Nephron progenitor cell (in vitro differentiated cells): ENCODE data around the gene FHL1.

ENCODE experiments used
- DNase-seq: peaks from one replicate; pipeline ENCODE4 v3.0.0; 2021
- H3K27ac Mint-ChIP-seq: 2 replicates; pipeline ENCODE4 v1.8.0; 2021; ENCODE audit warnings: mild to moderate bottlenecking, moderate library complexity, mixed read lengths
- H3K27me3 Mint-ChIP-seq: 2 replicates; pipeline ENCODE4 v1.8.0; 2021; ENCODE audit warnings: mild to moderate bottlenecking, low read depth, mixed read lengths; ENCODE audit not compliant: poor library complexity
- H3K36me3 Mint-ChIP-seq: 2 replicates; pipeline ENCODE4 v1.8.0; 2021; ENCODE audit warnings: low read depth, mixed read lengths
- H3K4me1 Mint-ChIP-seq: 2 replicates; pipeline ENCODE4 v1.8.0; 2021; ENCODE audit warnings: mixed read lengths
- H3K4me3 Mint-ChIP-seq: 2 replicates; pipeline ENCODE4 v1.8.0; 2021; ENCODE audit warnings: mild to moderate bottlenecking, moderate library complexity, mixed read lengths
- H3K9me3 Mint-ChIP-seq: 2 replicates; pipeline ENCODE4 v1.8.0; 2021; ENCODE audit warnings: mild to moderate bottlenecking, moderate library complexity, mixed read lengths
- TF ChIP-seq, protein P1 (sequence below): fragments of 200-600 bp; sonication (generic); IDR thresholded peaks from 2 replicates; pipeline ENCODE4 v1.5.0; 2021; ENCODE audit warnings: antibody characterized with exemption

The FHL1 gene

DNA sequence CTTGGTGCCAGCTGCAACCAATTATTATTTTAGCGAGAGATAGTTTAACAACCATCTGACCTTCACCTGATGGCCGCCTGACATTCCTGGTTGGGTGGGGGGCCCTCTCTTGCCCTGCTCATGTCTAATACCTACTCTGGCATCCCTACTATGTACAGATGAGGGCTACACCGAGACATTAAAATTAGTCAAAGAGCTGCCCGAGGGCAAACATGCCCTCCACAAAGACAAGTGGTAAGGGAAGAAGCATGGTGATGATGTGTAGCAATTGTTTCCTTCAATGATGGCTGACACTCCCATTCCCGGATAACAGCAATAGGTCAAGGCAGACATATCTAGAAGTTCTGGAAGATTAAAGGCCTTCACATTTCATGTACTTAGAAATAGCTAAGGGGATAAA is 54.3 kb downstream of the FHL1 start:
- TF ChIP-seq, protein P1, sequence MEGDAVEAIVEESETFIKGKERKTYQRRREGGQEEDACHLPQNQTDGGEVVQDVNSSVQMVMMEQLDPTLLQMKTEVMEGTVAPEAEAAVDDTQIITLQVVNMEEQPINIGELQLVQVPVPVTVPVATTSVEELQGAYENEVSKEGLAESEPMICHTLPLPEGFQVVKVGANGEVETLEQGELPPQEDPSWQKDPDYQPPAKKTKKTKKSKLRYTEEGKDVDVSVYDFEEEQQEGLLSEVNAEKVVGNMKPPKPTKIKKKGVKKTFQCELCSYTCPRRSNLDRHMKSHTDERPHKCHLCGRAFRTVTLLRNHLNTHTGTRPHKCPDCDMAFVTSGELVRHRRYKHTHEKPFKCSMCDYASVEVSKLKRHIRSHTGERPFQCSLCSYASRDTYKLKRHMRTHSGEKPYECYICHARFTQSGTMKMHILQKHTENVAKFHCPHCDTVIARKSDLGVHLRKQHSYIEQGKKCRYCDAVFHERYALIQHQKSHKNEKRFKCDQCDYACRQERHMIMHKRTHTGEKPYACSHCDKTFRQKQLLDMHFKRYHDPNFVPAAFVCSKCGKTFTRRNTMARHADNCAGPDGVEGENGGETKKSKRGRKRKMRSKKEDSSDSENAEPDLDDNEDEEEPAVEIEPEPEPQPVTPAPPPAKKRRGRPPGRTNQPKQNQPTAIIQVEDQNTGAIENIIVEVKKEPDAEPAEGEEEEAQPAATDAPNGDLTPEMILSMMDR, result no peak

GRCh38 chrX:136202889-136203288 is 55.6 kb downstream of the FHL1 start:
- peaks cover 6% of the 10 kb centered on the region for H3K27me3 Mint-ChIP-seq

More for the DNA sequence above, 54.3 kb downstream of the FHL1 start:
- no peak for DNase-seq
- Mint-ChIP-seq H3K36me3 (no peaks in the 10 kb centered on the region), H3K4me3 (no peak overlapping the region), H3K9me3 (peaks cover 16% of the 10 kb centered on the region), H3K27me3 (peaks cover 6% of the 10 kb centered on the region), H3K27ac (no peak overlapping the region), H3K4me1 (peaks cover 16% of the 10 kb centered on the region)

GRCh38 chrX:136203438-136203837 is 56.1 kb downstream of the FHL1 start:
- Mint-ChIP-seq H3K27me3 (peaks cover 6% of the 10 kb centered on the region), H3K4me1 (peaks cover 16% of the 10 kb centered on the region), H3K36me3 (peaks cover 7% of the 10 kb centered on the region), H3K27ac (no peak overlapping the region), H3K4me3 (no peak overlapping the region), H3K9me3 (peaks cover 19% of the 10 kb centered on the region)
- TF ChIP-seq, protein P1, result no peak
- DNase-seq, result no peak

More at GRCh38 chrX:136202889-136203288, 55.6 kb downstream of the FHL1 start:
- peaks cover 7% of the 10 kb centered on the region for H3K36me3 Mint-ChIP-seq
- no peak for DNase-seq
- H3K4me3 Mint-ChIP-seq, result no peak overlapping the region
- TF ChIP-seq, protein P1, result no peak
- H3K9me3 Mint-ChIP-seq, result peaks cover 24% of the 10 kb centered on the region
- no peak overlapping the region for H3K27ac Mint-ChIP-seq
- H3K4me1 Mint-ChIP-seq, result peaks cover 16% of the 10 kb centered on the region

- DNase-seq, result no peak
- Mint-ChIP-seq H3K27ac (no peak overlapping the region), H3K9me3 (peaks cover 19% of the 10 kb centered on the region), H3K27me3 (peaks cover 6% of the 10 kb centered on the region), H3K4me3 (no peak overlapping the region), H3K36me3 (peaks cover 7% of the 10 kb centered on the region), H3K4me1 (peaks cover 16% of the 10 kb centered on the region)
- TF ChIP-seq, protein P1, result no peak
These were observed 56.6 kb downstream of the FHL1 start for GRCh38 chrX:136203951-136204350.

GRCh38 chrX:136204571-136204970 is 57.2 kb downstream of the FHL1 start:
- Mint-ChIP-seq H3K36me3 (peaks cover 11% of the 10 kb centered on the region), H3K27ac (no peak overlapping the region), H3K9me3 (peaks cover 19% of the 10 kb centered on the region), H3K4me1 (peaks cover 20% of the 10 kb centered on the region), H3K4me3 (no peak overlapping the region), H3K27me3 (peaks cover 6% of the 10 kb centered on the region)
- TF ChIP-seq, protein P1, result no peak
- no peak for DNase-seq

DNA sequence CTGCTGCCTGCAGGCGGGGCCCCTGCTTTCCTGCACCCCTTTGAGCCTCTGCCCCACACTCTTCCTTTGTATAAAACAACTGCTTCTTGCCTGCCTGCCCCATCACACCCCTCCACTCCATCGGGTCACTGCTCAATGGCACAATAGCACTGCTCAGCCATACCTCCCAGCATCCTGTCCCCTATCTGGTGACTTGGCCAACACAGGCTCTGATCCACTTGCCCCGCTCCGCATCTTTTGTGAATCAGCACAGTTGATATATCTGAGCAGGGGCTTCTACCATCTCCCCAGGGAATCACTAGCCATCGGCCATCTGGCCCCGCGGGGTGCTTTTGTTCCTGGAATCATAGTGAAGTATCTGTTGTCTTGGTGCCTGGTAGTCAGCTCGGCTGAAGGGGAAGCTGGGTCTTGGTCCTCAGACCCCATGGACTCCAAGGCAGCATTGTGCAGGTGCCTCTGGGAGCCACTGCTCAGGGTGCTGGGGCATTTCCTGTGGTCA is 58.6 kb downstream of the FHL1 start:
- DNase-seq, result no peak
- H3K36me3 Mint-ChIP-seq, result peaks cover 17% of the 10 kb centered on the region
- no peak overlapping the region for H3K4me3 Mint-ChIP-seq
- peaks cover 29% of the 10 kb centered on the region for H3K4me1 Mint-ChIP-seq
- H3K9me3 Mint-ChIP-seq, result peaks cover 20% of the 10 kb centered on the region
- TF ChIP-seq, protein P1, result no peak
- H3K27me3 Mint-ChIP-seq, result peaks cover 10% of the 10 kb centered on the region
- no peak overlapping the region for H3K27ac Mint-ChIP-seq
